Measurements from ENCODE around the gene NYNRIN.

The NYNRIN gene

DNA sequence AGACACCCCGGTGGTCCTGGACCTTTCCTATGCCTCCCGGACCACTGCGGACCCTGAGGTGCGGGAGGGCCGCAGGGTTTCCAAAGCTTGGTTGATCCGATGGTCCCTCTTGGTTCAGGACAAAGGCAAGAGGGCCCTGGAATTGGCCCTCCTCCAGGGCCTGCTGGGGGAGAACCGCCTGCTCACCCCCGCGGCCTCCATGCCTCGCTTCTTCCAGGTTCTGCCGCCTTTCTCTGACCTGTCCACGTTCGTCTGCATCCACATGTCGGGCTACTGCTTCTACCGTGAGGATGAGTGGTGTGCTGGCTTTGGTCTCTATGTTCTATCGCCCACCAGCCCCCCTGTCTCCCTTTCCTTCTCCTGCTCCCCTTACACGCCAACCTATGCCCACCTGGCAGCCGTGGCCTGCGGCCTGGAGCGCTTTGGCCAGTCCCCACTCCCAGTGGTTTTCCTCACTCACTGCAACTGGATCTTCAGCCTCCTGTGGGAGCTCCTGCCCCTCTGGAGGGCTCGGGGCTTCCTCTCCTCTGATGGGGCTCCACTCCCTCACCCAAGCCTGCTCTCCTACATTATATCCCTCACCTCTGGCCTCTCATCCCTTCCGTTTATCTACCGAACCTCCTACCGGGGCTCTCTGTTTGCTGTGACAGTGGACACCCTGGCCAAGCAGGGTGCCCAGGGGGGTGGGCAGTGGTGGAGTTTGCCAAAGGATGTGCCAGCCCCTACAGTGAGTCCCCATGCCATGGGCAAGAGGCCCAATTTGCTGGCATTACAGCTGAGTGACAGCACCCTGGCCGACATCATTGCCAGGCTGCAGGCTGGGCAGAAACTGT, 16.8 kb downstream of the NYNRIN start:
- no peak for DNase-seq

DNA sequence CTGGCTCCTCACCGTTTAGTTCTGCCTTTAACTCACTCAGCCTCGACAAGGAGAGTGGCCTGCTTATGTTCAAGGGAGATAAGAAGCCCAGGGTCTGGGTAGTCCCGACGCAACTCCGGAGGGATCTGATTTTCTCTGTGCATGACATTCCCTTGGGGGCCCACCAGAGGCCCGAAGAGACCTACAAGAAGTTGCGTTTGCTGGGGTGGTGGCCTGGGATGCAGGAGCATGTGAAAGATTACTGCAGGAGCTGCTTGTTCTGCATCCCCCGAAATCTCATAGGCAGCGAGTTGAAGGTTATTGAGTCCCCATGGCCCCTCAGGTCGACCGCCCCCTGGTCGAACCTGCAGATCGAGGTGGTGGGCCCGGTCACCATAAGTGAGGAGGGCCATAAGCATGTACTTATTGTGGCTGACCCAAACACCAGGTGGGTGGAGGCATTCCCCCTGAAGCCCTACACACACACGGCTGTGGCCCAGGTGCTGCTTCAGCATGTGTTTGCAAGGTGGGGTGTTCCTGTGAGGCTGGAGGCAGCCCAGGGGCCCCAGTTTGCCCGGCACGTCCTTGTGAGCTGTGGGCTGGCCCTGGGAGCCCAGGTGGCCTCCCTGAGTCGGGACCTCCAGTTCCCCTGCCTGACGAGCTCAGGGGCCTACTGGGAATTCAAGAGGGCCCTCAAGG, 17.6 kb downstream of the NYNRIN start:
- DNase-seq: no peak

- DNase-seq: no peak
Measured at GRCh38 chr14:24416932-24417619, 18.3 kb downstream of the NYNRIN start.

DNA sequence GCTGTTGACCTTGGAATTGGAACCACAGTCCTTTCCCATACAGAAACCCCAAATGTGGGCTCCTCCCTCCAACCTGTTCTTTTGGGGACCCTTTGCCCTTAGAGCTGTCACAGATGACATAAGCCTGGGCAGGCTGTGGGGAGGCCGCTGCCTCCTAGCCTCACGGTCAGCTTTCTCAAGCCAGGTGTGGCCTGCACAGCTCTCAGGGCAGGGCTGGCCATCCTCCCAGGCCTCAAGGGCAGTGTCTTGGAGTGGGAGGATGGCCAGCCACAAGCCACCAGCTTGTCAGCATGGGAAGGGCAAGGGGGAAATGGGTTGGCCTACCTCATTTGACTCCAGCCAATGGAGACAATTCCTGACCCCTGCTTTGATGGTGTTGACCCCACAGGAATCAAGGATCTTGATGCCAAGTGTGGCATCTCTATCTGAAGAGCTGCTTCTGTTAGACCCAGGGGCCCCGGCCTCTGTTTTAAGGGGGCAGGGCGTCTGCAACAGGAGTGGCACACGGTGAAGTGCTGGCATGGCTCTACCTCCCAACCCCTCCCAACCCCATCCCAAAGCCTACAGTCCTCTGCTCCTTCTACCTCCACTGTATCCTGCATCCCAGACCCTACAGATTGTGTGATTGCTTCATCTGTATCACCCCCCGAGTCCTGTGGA, 19.2 kb downstream of the NYNRIN start:
- DNase-seq: no peak

DNA sequence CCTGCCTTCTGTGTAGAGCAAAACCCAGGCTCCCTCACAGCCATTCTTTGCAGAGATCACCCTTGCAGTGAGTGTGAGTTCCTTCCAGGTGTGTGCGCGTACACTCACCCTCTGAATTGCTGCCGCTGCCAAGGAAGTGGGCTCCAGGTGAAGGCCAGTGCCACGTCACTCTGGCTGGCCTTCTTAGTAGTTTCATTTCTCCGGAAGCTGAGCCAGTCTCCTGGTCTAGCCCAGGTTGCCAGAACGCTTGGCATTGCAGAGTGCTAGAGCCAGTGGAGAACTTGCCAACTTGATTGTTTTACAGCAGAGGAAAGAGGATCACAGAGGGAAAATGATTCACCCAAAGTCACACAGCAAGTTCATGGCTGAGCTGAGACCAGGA, 19.7 kb downstream of the NYNRIN start:
- no peak for DNase-seq

DNA sequence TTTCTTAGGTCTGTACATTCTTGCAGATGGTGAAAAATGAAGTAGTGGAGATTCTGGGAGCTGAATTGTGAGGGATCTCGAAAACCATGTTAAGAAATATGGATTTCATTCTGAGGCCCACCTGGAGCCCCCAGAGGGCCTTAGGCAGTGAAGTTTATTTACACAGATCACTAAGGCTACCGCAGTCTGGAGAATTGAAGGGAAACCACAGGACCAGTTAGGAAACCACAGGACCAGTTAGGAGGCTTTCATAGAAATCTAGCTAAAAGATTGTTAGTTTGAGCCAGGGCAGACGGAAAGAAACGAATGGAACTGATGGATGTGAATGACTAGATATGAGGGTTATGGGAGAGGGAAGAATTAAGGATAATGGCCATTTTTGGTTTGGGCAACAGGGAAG, 23.5 kb downstream of the NYNRIN start:
- DNase-seq: no peak

GRCh38 chr14:24422694-24423601, 24.1 kb downstream of the NYNRIN start:
- no peak for DNase-seq

DNA sequence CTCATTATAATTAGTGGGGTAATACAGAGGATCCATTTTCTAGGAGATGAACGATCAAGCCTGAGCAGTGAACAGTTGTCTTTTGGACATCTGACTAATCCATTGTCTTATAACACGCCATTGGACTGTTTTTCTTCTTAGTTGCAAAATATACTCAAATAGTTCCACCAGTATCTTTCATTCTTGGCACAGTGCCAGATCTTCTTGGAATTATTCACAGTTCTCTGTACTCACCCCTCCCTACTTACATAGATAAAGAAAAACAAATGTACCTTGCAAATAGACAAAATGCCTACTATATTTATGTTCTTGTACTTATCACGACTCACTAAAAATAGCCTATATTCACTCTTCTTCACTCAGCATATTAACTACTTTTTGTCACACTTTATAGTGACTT, 26.9 kb downstream of the NYNRIN start:
- no peak for DNase-seq

GRCh38 chr14:24426150-24426911, 27.5 kb downstream of the NYNRIN start:
- DNase-seq: no peak

DNA sequence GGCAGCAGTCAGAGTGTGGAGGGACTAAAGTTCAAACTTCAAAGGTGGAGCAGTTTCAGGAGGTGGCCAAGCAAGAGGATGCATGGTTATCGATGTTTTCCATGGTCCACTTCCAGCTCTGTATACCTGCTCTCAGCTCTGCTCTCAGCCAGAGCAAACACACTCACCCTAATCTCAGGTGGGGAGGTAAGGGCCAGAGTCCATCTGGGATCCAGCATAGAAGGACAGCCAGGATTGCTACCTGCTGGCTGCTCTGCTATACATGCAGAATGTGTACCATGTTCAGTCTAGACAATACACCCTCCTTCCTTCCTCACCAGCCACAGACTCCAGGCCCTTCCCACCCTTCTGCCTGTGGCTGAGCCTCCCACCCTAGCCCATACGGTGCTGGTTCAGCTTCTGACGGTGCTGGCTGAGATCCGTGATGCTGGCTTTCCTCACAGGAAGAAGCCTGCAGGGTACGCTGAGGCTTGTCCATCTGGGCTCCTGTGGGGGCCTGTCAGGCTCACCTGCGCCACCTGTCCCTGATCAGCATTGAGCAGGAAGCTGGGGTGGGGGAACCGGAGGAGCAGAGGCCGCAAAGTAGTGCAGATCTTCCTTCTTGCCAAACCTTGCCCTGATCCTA, 28.2 kb downstream of the NYNRIN start:
- peak; percentile 63 for DNase-seq

DNA sequence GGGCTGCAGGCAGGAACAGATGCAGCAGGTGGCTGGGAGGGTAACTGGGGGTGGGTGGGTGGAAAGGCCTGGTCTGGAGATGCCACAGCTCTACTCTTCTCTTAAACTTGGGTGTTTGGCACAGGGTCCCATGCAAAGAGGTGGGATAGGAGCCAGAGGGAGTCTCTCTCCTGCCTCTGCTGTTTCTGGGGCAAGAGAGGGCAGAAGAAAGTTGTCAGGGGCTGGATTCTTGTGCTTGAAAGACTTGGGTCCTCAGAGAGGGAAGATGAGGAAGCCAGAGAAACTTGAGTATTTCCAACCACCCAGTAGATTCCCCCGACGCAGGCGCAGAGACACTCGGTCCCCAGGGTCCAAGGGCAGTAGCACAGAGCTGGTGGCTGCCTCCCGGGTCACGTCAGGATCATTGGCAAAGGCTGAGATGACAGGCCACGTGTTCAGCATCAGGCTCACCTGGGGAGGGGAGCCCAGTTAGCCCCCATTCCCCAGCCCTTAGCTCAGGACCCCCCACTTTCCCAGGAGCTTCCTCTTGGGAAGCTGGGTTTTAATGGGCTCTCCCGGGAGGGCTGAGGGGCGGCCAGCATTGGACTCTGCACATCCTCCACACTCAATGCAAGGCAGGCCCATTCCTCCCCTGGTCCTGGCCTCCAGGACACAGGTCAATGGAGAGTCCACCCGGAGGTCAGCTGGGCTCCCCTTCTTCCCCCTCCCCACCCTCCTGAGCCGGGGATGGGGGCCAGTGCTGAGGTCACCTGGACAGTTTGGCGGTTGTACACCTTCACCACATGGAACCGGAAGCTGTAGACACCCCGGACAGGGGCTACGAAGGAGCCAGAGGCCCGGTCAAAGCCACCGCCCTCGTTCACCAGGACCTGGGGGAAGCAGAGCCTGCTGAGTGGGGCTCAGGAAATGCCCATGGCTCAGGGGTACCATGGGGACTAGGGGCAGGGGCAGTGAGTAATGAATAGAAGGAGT, 29.0 kb downstream of the NYNRIN start:
- no peak for DNase-seq

GRCh38 chr14:24428628-24429394, 30.0 kb downstream of the NYNRIN start:
- no peak for DNase-seq

- peak; percentile 95 for DNase-seq
Measured at GRCh38 chr14:24429395-24430142, 30.8 kb downstream of the NYNRIN start, which contains the start of the genes CBLN3 and KHNYN. Gene CBLN3 (minus strand): TSS chr14:24429668. CDS start chr14:24429054, 614 bp downstream. Gene KHNYN (plus strand): TSS chr14:24429954. CDS start chr14:24430731, 777 bp downstream.

DNA sequence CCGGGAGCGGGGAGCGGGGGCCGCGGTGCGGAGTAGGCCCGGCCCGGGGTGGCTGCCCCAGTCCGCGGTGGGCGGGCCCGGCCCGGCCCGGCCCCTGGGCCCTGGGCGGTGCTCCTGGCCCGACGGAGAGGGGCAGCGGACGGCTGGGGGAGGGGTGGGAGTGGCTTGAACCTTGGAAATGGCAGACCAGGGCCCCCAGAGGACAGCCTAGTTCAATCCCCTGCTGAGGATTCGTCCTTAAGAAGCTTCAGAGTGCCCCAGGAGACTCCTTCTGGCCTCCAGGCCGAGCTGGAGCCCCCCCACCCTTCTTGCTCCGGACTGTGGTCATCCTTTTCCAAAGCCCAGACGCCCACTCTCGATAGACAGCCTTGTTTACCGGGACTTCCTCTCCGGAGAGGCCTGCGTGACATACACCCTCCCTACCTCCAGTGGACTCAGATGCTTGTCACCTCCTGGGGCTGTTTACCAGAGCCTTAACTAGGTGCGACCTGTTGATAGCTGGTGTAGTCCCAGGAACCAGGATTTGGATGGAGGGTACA, 31.4 kb downstream of the NYNRIN start:
- DNase-seq: peak; percentile 86

DNA sequence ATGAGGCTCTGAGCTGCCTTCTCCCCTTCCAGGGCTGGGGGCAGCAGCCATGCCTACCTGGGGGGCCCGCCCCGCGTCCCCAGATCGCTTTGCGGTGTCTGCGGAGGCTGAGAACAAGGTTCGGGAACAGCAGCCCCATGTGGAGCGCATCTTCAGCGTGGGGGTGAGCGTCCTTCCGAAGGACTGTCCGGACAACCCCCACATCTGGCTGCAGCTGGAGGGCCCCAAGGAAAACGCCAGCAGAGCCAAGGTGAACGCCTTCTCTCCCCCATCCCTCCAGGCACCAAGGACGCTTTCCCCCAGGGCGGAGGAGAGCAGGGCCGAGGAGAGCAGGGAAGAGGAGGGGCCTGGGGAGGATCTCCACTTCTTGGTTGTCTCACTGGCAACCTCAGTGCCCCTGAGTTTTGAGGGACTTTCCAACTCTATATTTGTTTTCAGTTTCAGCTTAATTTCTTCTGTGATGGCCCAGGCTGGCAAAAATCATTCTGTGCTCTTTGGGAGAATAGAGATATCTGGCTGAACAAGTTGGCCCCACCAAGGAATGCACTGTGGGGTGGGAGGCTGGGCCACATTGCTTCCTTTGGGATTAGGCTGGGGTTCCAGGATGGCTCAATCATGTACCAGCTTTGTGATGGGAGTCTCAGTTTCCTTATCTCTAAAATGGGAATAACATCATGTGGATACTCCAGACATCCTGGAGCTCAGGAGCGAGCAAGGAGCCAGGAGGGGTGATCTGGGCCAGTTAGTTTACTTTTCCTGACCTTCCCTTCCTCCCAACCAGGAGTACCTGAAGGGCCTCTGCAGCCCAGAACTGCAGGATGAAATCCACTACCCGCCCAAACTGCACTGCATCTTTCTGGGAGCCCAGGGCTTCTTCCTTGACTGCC, 32.1 kb downstream of the NYNRIN start:
- DNase-seq: peak; percentile 90

GRCh38 chr14:24431569-24432258, 32.9 kb downstream of the NYNRIN start:
- peak; percentile 95 for DNase-seq
